H1 (cell line): ENCODE results near the gene UNC93A. TPM values are rescaled to one million over a fixed set of nuclear protein-coding genes. Genes with fewer than 3 reads are reported as not detected.
A peak's percentile ranks its signal among the peaks of the same experiment; 100 is the strongest.

Source experiments
- CTCF ChIA-PET: fragments of 300-600 bp; sonication (Branson Sonifier 250); formaldehyde crosslinking; loops from one replicate; lab custom pipeline; 2021; ENCODE audit not compliant: partially characterized antibody; lab: Charles Lee
- POLR2A ChIA-PET: fragments of 300-600 bp; sonication (Branson Sonifier 250); formaldehyde crosslinking; loops from one replicate; lab custom pipeline; 2021; ENCODE audit warnings: inconsistent platforms; ENCODE audit not compliant: partially characterized antibody; lab: Charles Lee
- DNase-seq, 2 experiments: peaks; one replicate each; pipeline versions ENCODE4 v3.0.0 to v3.0.0-alpha.2; 2010 to 2022; ENCODE audit warnings: low spot score in 2 of 2, low read depth in 1 of 2, mixed read lengths in 1 of 2
- FAIRE-seq: peaks from 2 replicates; lab custom pipeline; 2011; peaks lifted over from hg19 to GRCh38; lab: Jason Lieb, UNC
- H2AFZ ChIP-seq: 2 replicates; pipeline ENCODE4 v1.8.1; 2012; ENCODE audit warnings: low read length, inconsistent platforms
- H2AK5ac ChIP-seq: 2 replicates; pipeline ENCODE4 v1.6.1; 2013; ENCODE audit warnings: low read depth, low read length
- H2BK120ac ChIP-seq: replicated peaks from 2 replicates; pipeline ENCODE3; 2013; ENCODE audit warnings: low read depth, low read length, inconsistent platforms
- H2BK12ac ChIP-seq: 2 replicates; pipeline ENCODE4 v1.6.1; 2013; ENCODE audit warnings: low read depth, low read length
- H2BK15ac ChIP-seq: 2 replicates; pipeline ENCODE4 v1.6.1; 2013; ENCODE audit warnings: low read length
- H2BK20ac ChIP-seq: 2 replicates; pipeline ENCODE4 v1.6.1; 2013; ENCODE audit warnings: low read length
- H2BK5ac ChIP-seq: 2 replicates; pipeline ENCODE4 v1.6.1; 2013; ENCODE audit warnings: low read depth, low read length
- H3K14ac ChIP-seq: 2 replicates; pipeline ENCODE4 v1.6.1; 2013; ENCODE audit warnings: inconsistent platforms; ENCODE audit not compliant: insufficient read length
- H3K18ac ChIP-seq: 2 replicates; pipeline ENCODE4 v1.6.1; 2013; ENCODE audit warnings: low read length; ENCODE audit errors: extremely low read depth
- H3K23ac ChIP-seq: 2 replicates; pipeline ENCODE4 v1.6.1; 2013; ENCODE audit warnings: inconsistent platforms; ENCODE audit not compliant: insufficient read length
- H3K23me2 ChIP-seq: 2 replicates; pipeline ENCODE4 v1.6.1; 2013; ENCODE audit warnings: low read depth, low read length
- H3K27ac ChIP-seq: 2 replicates; pipeline ENCODE4 v1.6.1; 2011; ENCODE audit warnings: low read depth, low read length, inconsistent platforms
- H3K27me3 ChIP-seq, 4 experiments: replicated peaks in 1 of 4; 1 replicate in 1 of 4; 2 replicates in 3 of 4; pipeline versions ENCODE4 v1.6.1 to v1.8.1; 2011 to 2013; ENCODE audit warnings: low read length in 3 of 4, mild to moderate bottlenecking in 3 of 4, inconsistent platforms in 2 of 4, mixed read lengths in 2 of 4, moderate library complexity in 1 of 4; ENCODE audit not compliant: control insufficient read depth in 3 of 4, insufficient read depth in 3 of 4; ENCODE audit errors: extremely low read depth in 1 of 4
- H3K36me3 ChIP-seq, 4 experiments: 2 replicates each; pipeline versions ENCODE4 v1.6.1 to v1.8.1; 2011 to 2013; ENCODE audit warnings: mild to moderate bottlenecking in 4 of 4, low read length in 3 of 4, moderate library complexity in 2 of 4, control low read depth in 1 of 4, inconsistent platforms in 1 of 4; ENCODE audit not compliant: insufficient read depth in 4 of 4, control insufficient read depth in 2 of 4
- H3K4ac ChIP-seq: replicated peaks from 2 replicates; pipeline ENCODE3; 2013; ENCODE audit warnings: low read length, low read depth, mixed read lengths, inconsistent platforms; ENCODE audit not compliant: insufficient read length
- H3K4me1 ChIP-seq, 4 experiments: replicated peaks in 1 of 4; 1 replicate in 1 of 4; 2 replicates in 3 of 4; pipeline versions ENCODE4 v1.6.1 to v1.8.1; 2011 to 2013; ENCODE audit warnings: low read length in 3 of 4, inconsistent platforms in 2 of 4, mixed read lengths in 1 of 4; ENCODE audit not compliant: insufficient read depth in 4 of 4, control insufficient read depth in 3 of 4
- H3K4me2 ChIP-seq, 2 experiments: 2 replicates each; pipeline versions ENCODE4 v1.6.1 to v1.8.1; 2011 to 2013; ENCODE audit warnings: low read depth in 2 of 2, low read length in 2 of 2, control low read depth in 1 of 2, inconsistent platforms in 1 of 2, mild to moderate bottlenecking in 1 of 2; ENCODE audit not compliant: insufficient read depth in 1 of 2
- H3K4me3 ChIP-seq, 4 experiments: fragments of 200-600, 300-600 bp in 1 of 4; sonication (generic), shearing (Covaris generic), sonication (Bioruptor Twin) in 1 of 4; 2 replicates each; pipeline versions ENCODE4 v1.5.1 to v1.8.1; 2011 to 2016; ENCODE audit warnings: low read length in 4 of 4, low read depth in 3 of 4, control low read depth in 2 of 4, inconsistent platforms in 2 of 4, mild to moderate bottlenecking in 2 of 4, mixed read lengths in 1 of 4, moderate library complexity in 1 of 4; ENCODE audit not compliant: insufficient read depth in 2 of 4; ENCODE audit errors: extremely low read depth in 1 of 4
- H3K56ac ChIP-seq: replicated peaks from 2 replicates; pipeline ENCODE3; 2013; ENCODE audit warnings: low read depth, mild to moderate bottlenecking, mixed read lengths, low read length, inconsistent platforms; ENCODE audit not compliant: insufficient read length
- H3K79me1 ChIP-seq: 2 replicates; pipeline ENCODE4 v1.6.1; 2013; ENCODE audit warnings: low read depth, low read length, control low read depth
- H3K79me2 ChIP-seq, 2 experiments: 2 replicates each; pipeline versions ENCODE4 v1.6.1 to v1.8.1; 2012 to 2013; ENCODE audit warnings: low read length in 2 of 2, mild to moderate bottlenecking in 2 of 2, inconsistent platforms in 1 of 2; ENCODE audit not compliant: insufficient read depth in 2 of 2, control insufficient read depth in 1 of 2
- H3K9ac ChIP-seq, 4 experiments: replicated peaks in 1 of 4; 1 replicate in 1 of 4; 2 replicates in 3 of 4; pipeline versions ENCODE4 v1.6.1 to v1.8.1; 2011 to 2013; ENCODE audit warnings: low read depth in 3 of 4, low read length in 3 of 4, control low read depth in 2 of 4, mild to moderate bottlenecking in 2 of 4, moderate library complexity in 2 of 4, inconsistent platforms in 1 of 4; ENCODE audit errors: extremely low read depth in 1 of 4
- H3K9me3 ChIP-seq, 2 experiments: 2 replicates each; pipeline versions ENCODE4 v1.6.1 to v1.8.1; 2012 to 2013; ENCODE audit warnings: mild to moderate bottlenecking in 2 of 2, moderate library complexity in 2 of 2, control low read depth in 1 of 2, inconsistent platforms in 1 of 2, low read depth in 1 of 2, low read length in 1 of 2, mixed read lengths in 1 of 2; ENCODE audit not compliant: insufficient read depth in 2 of 2
- H4K20me1 ChIP-seq, 2 experiments: replicated peaks in 1 of 2; 2 replicates each; pipeline versions ENCODE3 to v1.8.1; 2011 to 2013; ENCODE audit warnings: inconsistent platforms in 2 of 2, low read length in 2 of 2, mild to moderate bottlenecking in 1 of 2; ENCODE audit not compliant: insufficient read depth in 2 of 2, control insufficient read depth in 1 of 2
- H4K5ac ChIP-seq: 2 replicates; pipeline ENCODE4 v1.6.1; 2013; ENCODE audit warnings: low read length, low read depth, mixed read lengths, inconsistent platforms; ENCODE audit not compliant: insufficient read length
- H4K8ac ChIP-seq: 2 replicates; pipeline ENCODE4 v1.8.0; 2013; ENCODE audit warnings: mild to moderate bottlenecking, moderate library complexity, low read length, inconsistent platforms; ENCODE audit not compliant: insufficient read depth; ENCODE audit errors: extremely low read depth
- H4K91ac ChIP-seq: replicated peaks from 2 replicates; pipeline ENCODE3; 2013; ENCODE audit warnings: low read length, mixed read lengths, inconsistent platforms; ENCODE audit not compliant: insufficient read length
- KDM1A ChIP-seq: fragments of 200-600, 300-600 bp; sonication (generic); IDR thresholded peaks from 2 replicates; pipeline ENCODE4 v1.7.1; 2016; ENCODE audit warnings: mild to moderate bottlenecking, low read length, borderline replicate concordance
- KDM4A ChIP-seq: IDR thresholded peaks from one replicate; pipeline ENCODE4 v1.7.1; 2012; ENCODE audit warnings: low read depth, mild to moderate bottlenecking, moderate library complexity, low read length, inconsistent platforms; ENCODE audit not compliant: severe bottlenecking
- RBBP5 ChIP-seq: IDR thresholded peaks from 2 replicates; pipeline ENCODE4 v1.7.1; 2012; ENCODE audit warnings: low read depth, mild to moderate bottlenecking, inconsistent platforms, low read length, moderate library complexity, borderline replicate concordance
- TEAD4 ChIP-seq: IDR thresholded peaks from 2 replicates; pipeline ENCODE4 v1.6.1; 2012; ENCODE audit warnings: low read depth, low read length, inconsistent platforms, mixed read lengths
- WGBS, 2 experiments: shearing (Covaris generic) in 1 of 2; methylation state at CpG; one replicate each; pipeline versions ENCODE4 v1.1.6 to v1.1.7; 2013 to 2015; ENCODE audit warnings: low lambda C conversion rate in 2 of 2, mixed read lengths in 2 of 2, inconsistent platforms in 1 of 2, low coverage in 1 of 2, missing lambda C conversion rate in 1 of 2; ENCODE audit not compliant: insufficient replicate concordance in 2 of 2, insufficient coverage in 1 of 2, insufficient read length in 1 of 2; ENCODE audit errors: extremely low coverage in 1 of 2, missing lambda C conversion rate in 1 of 2; 5-methylcytosine and 5-hydroxymethylcytosine counted together
- polyA plus RNA-seq, 7 experiments: library from polyadenylated mRNA; depleted of rRNA in 3 of 7; stranded (reverse) in 5 of 7; unstranded in 2 of 7; fragments of >200 nt in 5 of 7; fragments of 200-250 nt in 2 of 7; gene quantifications; 1 replicate in 5 of 7; 2 replicates in 1 of 7; 4 replicates in 1 of 7; pipeline versions ENCODE4 v1.2.1 to v1.2.3, GENCODE V29; 2011 to 2013; ENCODE audit warnings: missing spikeins in 2 of 7, mixed read lengths in 2 of 7
- total RNA-seq: library from RNA; stranded (reverse); fragmentation: NEBNext Ultra II Directional; extraction: Animal tissue kit (Norgen Biotek cat#: 25700); gene quantifications from 2 replicates; pipeline ENCODE4 v1.2.1, GENCODE V29; 2021

UNC93A gene
- total and polyA plus RNA-seq, 2 of the 8 experiments (the other 6 are each of a cell fraction or from before 2014, with no cell fraction given) = 0.39 TPM; not detected in 1

DNA sequence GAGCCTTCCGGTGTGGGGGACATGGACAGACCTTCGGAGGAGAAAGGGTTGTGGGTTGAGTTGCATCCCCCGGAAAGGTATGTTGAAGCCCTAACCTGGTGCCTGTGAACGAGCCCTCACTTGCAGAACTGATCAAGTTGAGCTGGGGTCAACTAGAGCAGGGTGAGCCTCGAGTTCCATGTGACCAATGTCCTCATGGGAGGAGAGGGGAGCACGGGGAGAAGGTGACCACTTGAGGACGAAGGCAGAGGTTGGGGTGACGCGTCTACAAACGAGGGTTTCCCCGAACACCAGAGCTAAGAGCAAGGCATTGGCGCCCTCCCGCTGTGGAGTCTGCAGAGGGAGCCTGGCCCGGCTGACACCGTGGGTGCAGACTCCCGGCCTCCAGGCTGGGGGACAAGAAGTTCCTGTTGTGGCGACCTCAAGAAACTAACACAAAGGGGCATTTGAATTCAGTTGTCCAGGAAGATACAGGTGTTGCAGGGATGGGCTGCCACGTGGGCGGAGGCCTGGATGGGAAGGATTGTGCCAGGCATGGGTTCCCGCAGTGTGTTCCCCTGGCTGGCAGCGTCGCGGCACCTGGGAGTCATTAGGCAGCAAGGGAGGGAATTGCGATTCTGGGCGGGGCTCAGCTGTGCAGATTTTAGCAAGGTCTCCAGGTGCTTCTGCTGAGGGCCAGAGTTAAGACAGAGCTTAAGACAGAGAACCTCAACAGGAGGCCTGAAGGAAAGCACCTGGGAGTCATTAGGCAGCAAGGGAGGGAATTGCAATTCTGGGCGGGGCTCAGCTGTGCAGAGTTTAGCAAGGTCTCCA lies 20.4 kb upstream of the UNC93A start:
- Histone ChIP-seq H3K36me3 (no peaks in the 10 kb centered on the region), H3K4me2 (no peak overlapping the region), H2AFZ (no peak overlapping the region), H2BK12ac (peak overlapping the region; percentile 20; the same call in 1 of the 2 replicates), H4K5ac (no peak overlapping the region), H3K27ac (no peak overlapping the region), H2BK120ac (no peak overlapping the region), H3K4me1 (no peaks in the 10 kb centered on the region; a peak in 2 of 7 replicates), H3K27me3 (peaks cover 0 to 4% (median 0%) of the 10 kb centered on the region in 4 experiments; a peak in 2 of 7 replicates), H2BK15ac (peak overlapping the region; percentile 88; the same call in 1 of the 2 replicates), H3K23ac (no peak overlapping the region), H3K18ac (no peak overlapping the region), H3K23me2 (no peaks in the 10 kb centered on the region), H3K79me1 (no peaks in the 10 kb centered on the region), H3K4ac (no peak overlapping the region)
- POLR2A ChIA-PET = interaction anchor here (2.0 kb wide), 1 partner anchor 26 kb away, joined by 7 read pairs; no protein-coding TSS in a partner anchor
- FAIRE-seq = no peak
- DNase-seq = no peak
- WGBS, 2 experiments = 93% methylated on average over 26 of the region's 26 CpGs; no CpG with 5 or more reads in 1 of the 2 experiments
- TF ChIP-seq KDM1A (no peak), RBBP5 (no peak), KDM4A (no peak), TEAD4 (no peak)
- TF ChIP-seq, all 59 proteins: peak for 0
- Histone ChIP-seq H3K14ac (no peak overlapping the region), H2BK20ac (0 out of 2 replicates have a peak overlapping the region, but pooled peaks have one; percentile 82), H4K20me1 (no peaks in the 10 kb centered on the region), H2BK5ac (no peak overlapping the region), H3K9ac (no peak overlapping the region), H3K56ac (no peak overlapping the region), H4K8ac (no peak overlapping the region), H3K79me2 (no peaks in the 10 kb centered on the region), H4K91ac (peak overlapping the region; percentile 4), H3K4me3 (no peak overlapping the region), H3K9me3 (no peaks in the 10 kb centered on the region), H2AK5ac (no peak overlapping the region)
- CTCF ChIA-PET = interaction anchor here (2.2 kb wide), 1 partner anchor 12 kb away, joined by 6 read pairs; no protein-coding TSS in a partner anchor
